Neural crest cell (in vitro differentiated cells): Measurements from ENCODE around the gene PDHA1. TPM values are rescaled to one million over a fixed set of nuclear protein-coding genes. Genes with fewer than 3 reads are reported as not detected.

Experiments
- DNase-seq: peaks from one replicate; pipeline ENCODE4 v3.0.0; 2021; ENCODE audit warnings: low read depth, mixed read lengths, low spot score
- H3K27ac Mint-ChIP-seq: one replicate; pipeline ENCODE4 v1.8.0; 2021; ENCODE audit warnings: mild to moderate bottlenecking, mixed read lengths; ENCODE audit not compliant: unreplicated experiment
- H3K27me3 Mint-ChIP-seq: 2 replicates; pipeline ENCODE4 v1.8.0; 2021; ENCODE audit warnings: low read depth, mild to moderate bottlenecking, mixed read lengths
- H3K36me3 Mint-ChIP-seq: 2 replicates; pipeline ENCODE4 v1.8.0; 2021; ENCODE audit warnings: low read depth, mild to moderate bottlenecking, mixed read lengths
- H3K4me1 Mint-ChIP-seq: 2 replicates; pipeline ENCODE4 v1.8.0; 2021; ENCODE audit warnings: mixed read lengths
- H3K4me3 Mint-ChIP-seq: one replicate; pipeline ENCODE4 v1.8.0; 2021; ENCODE audit warnings: mild to moderate bottlenecking, mixed read lengths
- H3K9me3 Mint-ChIP-seq: 2 replicates; pipeline ENCODE4 v1.8.0; 2021; ENCODE audit warnings: mixed read lengths
- total RNA-seq: library from RNA; stranded (reverse); gene quantifications from 2 replicates; pipeline ENCODE4 v1.2.1, GENCODE V29; 2021
- TF ChIP-seq, protein P1 (sequence below): fragments of 200-600 bp; sonication (generic); conservative IDR thresholded peaks from 2 replicates; pipeline ENCODE4 v1.5.0; 2021; ENCODE audit warnings: antibody characterized with exemption, mild to moderate bottlenecking

PDHA1 gene
- total RNA-seq, 1 donor from 2014 or later = 178 TPM

DNA sequence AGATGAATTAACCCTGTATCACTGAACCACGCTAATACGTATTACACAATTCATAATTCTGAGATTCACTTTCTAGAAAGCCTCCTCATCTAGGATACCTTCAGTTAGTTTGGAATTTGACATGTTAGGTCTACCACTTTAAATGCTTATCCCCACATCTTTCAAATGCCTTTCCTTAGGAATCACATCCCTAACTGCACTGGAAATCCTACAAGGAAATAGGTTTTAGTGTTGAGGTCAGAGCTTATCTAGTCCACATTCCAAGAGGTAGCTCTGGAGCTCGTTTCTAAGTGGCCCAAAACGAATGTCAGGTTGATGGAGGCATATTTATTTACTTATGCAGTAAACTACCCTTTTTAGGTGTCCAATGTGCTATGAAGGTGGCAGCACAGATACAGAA is 18.0 kb downstream of the PDHA1 start:
- Mint-ChIP-seq H3K36me3 (peaks cover 6% of the 10 kb centered on the region), H3K27ac (no peak overlapping the region), H3K9me3 (no peaks in the 10 kb centered on the region), H3K4me3 (no peak overlapping the region), H3K27me3 (no peaks in the 10 kb centered on the region), H3K4me1 (no peaks in the 10 kb centered on the region)
- no peak for DNase-seq
- TF ChIP-seq, protein P1, sequence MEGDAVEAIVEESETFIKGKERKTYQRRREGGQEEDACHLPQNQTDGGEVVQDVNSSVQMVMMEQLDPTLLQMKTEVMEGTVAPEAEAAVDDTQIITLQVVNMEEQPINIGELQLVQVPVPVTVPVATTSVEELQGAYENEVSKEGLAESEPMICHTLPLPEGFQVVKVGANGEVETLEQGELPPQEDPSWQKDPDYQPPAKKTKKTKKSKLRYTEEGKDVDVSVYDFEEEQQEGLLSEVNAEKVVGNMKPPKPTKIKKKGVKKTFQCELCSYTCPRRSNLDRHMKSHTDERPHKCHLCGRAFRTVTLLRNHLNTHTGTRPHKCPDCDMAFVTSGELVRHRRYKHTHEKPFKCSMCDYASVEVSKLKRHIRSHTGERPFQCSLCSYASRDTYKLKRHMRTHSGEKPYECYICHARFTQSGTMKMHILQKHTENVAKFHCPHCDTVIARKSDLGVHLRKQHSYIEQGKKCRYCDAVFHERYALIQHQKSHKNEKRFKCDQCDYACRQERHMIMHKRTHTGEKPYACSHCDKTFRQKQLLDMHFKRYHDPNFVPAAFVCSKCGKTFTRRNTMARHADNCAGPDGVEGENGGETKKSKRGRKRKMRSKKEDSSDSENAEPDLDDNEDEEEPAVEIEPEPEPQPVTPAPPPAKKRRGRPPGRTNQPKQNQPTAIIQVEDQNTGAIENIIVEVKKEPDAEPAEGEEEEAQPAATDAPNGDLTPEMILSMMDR = no peak

DNA sequence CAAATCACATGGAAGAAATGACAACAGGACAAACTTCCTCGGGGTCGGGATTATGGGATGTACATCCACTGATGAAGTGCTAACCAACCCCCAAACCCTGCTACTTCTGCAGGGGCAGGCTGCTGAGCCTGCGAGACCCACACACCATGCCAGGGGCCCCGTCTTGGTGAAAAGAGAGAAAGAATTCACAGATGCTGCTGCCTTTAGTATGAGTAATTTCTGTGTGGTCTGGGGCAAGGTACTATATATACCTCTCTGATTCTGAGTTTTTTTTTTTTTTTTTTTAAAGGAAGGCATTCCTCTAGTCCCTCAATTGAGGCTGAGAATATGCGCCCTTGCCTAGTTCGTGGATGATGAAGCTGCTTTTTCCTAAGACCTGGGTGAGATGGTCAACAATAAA is 24.8 kb downstream of the PDHA1 start:
- Mint-ChIP-seq H3K4me3 (no peak overlapping the region), H3K9me3 (no peaks in the 10 kb centered on the region)

DNA sequence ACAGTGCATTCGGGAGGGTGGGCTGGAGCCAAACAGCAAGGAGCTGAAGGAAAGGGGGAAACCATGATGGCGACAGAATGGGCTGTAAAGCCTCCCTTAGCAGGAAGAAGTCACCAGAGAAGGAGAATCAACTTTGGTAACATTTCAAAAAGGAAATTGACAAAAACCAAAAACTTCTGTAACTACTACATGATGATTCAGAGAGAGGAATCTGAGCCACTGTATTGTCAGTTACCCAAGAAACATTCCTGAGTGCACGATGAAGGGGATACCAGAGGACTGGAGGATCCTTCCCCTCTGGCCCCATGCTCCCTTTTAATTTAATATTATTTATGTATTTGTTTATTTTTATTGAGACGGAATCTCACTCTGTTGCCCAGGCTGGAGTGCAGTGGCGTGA is 26.3 kb downstream of the PDHA1 start:
- peaks cover 8% of the 10 kb centered on the region for H3K4me1 Mint-ChIP-seq
- no peak overlapping the region for H3K27ac Mint-ChIP-seq
- H3K9me3 Mint-ChIP-seq = no peaks in the 10 kb centered on the region
- H3K36me3 Mint-ChIP-seq = peaks cover 6% of the 10 kb centered on the region
- no peak for DNase-seq
- no peak overlapping the region for H3K4me3 Mint-ChIP-seq
- TF ChIP-seq, protein P1 = no peak
- H3K27me3 Mint-ChIP-seq = peaks cover 3% of the 10 kb centered on the region

More for the DNA sequence above, 24.8 kb downstream of the PDHA1 start:
- DNase-seq = no peak
- peaks cover 3% of the 10 kb centered on the region for H3K27me3 Mint-ChIP-seq
- H3K4me1 Mint-ChIP-seq = peaks cover 8% of the 10 kb centered on the region
- TF ChIP-seq, protein P1 = no peak
- H3K36me3 Mint-ChIP-seq = peaks cover 6% of the 10 kb centered on the region
- no peak overlapping the region for H3K27ac Mint-ChIP-seq

DNA sequence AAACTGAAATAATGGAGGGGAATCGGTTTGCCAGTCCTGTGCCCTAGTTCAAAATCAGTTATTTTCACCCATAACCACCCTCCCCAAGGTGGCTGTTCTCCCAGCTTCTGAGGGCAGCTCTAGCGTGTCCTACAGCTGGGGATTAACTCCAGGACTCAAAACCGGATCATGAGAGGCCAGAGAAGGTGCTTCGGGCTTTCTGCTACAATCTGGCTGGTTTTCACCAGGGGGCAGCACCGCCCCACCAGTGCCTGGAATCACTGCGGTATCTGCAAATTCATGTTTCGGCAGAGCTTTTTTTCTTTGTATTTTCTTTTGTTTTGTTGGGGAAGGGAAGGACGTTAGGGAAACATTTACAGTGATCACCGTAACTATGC is 28.4 kb downstream of the PDHA1 start:
- peaks cover 8% of the 10 kb centered on the region for H3K4me1 Mint-ChIP-seq
- H3K9me3 Mint-ChIP-seq = no peaks in the 10 kb centered on the region
- no peaks in the 10 kb centered on the region for H3K36me3 Mint-ChIP-seq
- peak overlapping the region; percentile 15 for H3K27ac Mint-ChIP-seq
- H3K4me3 Mint-ChIP-seq = peak overlapping the region; percentile 87
- DNase-seq = peak; percentile 62
- TF ChIP-seq, protein P1 = peak; percentile 75
- H3K27me3 Mint-ChIP-seq = peaks cover 3% of the 10 kb centered on the region

GRCh38 chrX:19372547-19373331 is 29.0 kb downstream of the PDHA1 start:
- TF ChIP-seq, protein P1 = no peak
- H3K27ac Mint-ChIP-seq = peak overlapping the region; percentile 15
- peaks cover 8% of the 10 kb centered on the region for H3K4me1 Mint-ChIP-seq

More at GRCh38 chrX:19372547-19373331, 29.0 kb downstream of the PDHA1 start:
- Mint-ChIP-seq H3K27me3 (peaks cover 3% of the 10 kb centered on the region), H3K4me3 (peak overlapping the region; percentile 87), H3K36me3 (no peaks in the 10 kb centered on the region), H3K9me3 (no peaks in the 10 kb centered on the region)
- no peak for DNase-seq
